Renal cortex interstitium (tissue), 11 donors: ENCODE results near the gene GDF15. TPM values are rescaled to one million over a fixed set of nuclear protein-coding genes. Genes with fewer than 3 reads are reported as not detected.
"Not testable (repeated sequence)": the region's sequence is repeated elsewhere in the genome, so short reads cannot be mapped to it uniquely, and the experiment has no call there.

Source experiments
- DNase-seq, 11 donors: peaks; one replicate each; pipeline ENCODE4 v3.0.0-alpha.2; 2013; ENCODE audit warnings: low read depth in 9 of 11, low spot score in 4 of 11; ENCODE audit errors: extremely low read depth in 1 of 11
- polyA plus RNA-seq, 3 donors: library from polyadenylated mRNA; unstranded; fragments of 120-200 nt; gene quantifications; one replicate each; pipeline ENCODE4 v1.2.1, GENCODE V29; 2013; ENCODE audit not compliant: insufficient read length in 3 of 3

The GDF15 gene
- polyA plus RNA-seq, 3 donors = 2.2 to 10.4 (median 2.9) TPM

- DNase-seq = no peak
These were observed 32.5 kb upstream of the GDF15 start for GRCh38 chr19:18353378-18354005.

DNA sequence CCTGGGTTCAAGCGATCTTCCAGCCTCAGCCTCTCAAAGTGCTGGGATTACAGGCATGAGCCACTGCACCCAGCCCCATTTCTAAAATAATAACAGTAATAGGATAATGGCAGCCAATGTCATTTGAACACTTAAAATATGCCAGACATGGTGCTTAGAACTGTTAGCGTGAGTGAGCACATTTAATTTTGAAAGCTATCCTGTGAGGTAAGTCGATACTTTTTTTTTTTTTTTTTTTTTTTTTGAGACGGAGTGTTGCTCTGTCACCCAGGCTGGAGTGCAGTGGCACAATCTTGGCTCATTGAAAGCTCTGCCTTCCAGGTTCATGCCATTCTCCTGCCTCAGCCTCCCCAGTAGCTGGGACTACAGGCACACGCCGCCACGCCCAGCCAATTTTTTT is 31.2 kb upstream of the GDF15 start:
- DNase-seq = not testable (repeated sequence)

- DNase-seq = no peak
These were observed 28.9 kb upstream of the GDF15 start for GRCh38 chr19:18357041-18357440.

DNA sequence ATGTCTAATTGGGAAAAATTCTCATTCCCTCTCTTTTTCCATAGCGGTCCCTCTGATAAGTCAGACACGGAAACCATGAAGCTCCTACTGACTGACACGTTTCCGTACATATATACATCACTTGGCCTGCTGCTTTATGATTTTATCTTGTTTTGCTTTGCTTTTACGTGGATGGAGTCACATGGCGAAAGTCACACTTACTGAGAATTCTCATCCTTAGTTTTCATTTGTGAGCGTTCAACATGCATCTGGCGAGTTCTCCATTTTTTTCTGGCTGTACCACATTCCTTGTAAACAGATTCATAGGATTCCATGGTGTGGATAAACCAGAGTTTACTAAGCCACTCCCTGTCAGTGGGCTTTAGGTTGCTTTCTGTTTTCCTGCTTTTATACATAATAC is 24.3 kb upstream of the GDF15 start:
- no peak for DNase-seq

DNA sequence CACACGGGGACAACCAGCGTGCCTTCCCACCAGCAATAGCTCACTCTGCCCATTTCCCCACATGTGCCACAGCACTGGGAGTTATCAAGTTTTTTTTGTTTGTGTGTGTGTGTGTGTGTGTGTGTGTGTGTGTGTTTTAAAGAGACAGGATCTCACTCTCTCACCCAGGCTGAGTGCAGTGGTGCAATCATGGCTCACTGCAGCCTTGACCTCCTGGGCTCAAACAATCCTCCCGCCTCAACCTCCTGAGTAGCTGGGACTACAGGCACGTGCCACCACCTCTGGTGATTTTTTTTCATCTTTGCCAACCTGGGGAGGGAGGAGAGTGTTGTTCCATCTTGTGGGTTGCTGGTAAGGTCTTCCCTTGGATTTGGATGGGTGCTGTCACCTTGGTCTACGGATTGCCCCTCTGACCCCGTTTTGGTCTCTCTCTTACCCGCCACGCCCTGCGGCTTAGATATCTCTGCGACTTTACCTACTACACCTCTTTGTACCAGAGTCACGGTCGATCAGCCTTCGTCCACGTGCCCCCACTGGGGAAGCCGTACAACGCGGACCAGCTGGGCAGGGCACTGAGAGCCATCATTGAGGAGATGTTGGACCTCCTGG is 22.9 kb upstream of the GDF15 start:
- DNase-seq = no peak

- DNase-seq = no peak
These were observed 22.2 kb upstream of the GDF15 start for GRCh38 chr19:18363787-18364186.

GRCh38 chr19:18364277-18364825 is 21.6 kb upstream of the GDF15 start:
- DNase-seq = not testable (repeated sequence)

DNA sequence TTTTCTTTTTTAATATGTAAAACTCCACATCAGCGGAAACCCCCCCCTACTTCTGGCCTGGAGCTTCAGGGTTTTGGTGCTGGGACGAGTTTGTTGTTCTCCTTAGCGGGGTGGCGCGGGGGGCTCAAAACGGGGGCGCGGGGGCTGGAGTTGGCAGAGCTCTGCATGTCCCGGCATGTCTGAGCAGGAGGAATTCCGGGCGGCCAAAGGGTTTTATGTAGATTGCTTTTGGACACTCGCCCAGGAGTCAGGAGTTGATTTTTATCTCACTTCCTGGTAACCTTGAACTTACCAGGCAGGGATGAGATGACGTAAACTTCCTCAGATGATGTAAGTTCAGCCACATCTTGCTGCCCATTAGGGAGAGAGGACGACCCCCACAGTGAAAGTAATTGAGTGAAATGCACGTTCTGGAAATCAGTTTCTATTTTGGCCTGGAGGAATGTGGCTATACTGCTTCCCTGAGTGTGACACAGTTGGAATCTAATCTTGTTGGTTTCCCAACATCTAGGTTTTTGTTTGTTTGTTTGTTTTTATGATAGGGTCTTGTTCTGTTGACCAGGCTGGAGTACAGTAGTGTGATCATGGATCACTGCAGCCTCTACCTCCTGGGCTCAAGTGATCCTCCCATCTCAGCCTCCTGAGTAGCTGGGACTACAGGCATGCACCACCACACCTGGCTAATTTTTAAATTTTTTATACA is 21.0 kb upstream of the GDF15 start:
- DNase-seq = peak; percentile 67 to 94 (median 86)

DNA sequence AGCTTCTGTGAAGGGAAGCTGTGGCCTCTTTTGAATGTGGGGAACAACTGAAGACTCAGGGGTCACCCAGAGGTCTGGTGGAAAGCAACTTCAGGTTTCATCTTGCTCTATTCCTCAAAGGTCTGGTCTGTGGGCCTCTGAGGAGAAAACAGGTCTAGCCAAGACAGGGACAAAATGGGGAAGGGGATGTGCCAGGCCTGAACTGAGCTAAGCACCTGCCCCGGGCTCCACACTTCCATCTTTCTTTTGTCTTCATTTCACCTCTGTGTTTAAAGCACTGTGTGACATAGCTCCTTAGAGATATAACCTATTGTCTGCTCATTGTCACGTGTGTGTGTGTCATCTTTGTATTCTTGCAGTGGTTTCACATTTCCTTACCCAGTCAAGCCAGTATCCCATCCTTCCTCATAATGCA is 19.9 kb upstream of the GDF15 start:
- DNase-seq = no peak

GRCh38 chr19:18368504-18369222 is 17.3 kb upstream of the GDF15 start:
- no peak for DNase-seq

GRCh38 chr19:18373407-18373891 is 12.5 kb upstream of the GDF15 start:
- no peak for DNase-seq

DNA sequence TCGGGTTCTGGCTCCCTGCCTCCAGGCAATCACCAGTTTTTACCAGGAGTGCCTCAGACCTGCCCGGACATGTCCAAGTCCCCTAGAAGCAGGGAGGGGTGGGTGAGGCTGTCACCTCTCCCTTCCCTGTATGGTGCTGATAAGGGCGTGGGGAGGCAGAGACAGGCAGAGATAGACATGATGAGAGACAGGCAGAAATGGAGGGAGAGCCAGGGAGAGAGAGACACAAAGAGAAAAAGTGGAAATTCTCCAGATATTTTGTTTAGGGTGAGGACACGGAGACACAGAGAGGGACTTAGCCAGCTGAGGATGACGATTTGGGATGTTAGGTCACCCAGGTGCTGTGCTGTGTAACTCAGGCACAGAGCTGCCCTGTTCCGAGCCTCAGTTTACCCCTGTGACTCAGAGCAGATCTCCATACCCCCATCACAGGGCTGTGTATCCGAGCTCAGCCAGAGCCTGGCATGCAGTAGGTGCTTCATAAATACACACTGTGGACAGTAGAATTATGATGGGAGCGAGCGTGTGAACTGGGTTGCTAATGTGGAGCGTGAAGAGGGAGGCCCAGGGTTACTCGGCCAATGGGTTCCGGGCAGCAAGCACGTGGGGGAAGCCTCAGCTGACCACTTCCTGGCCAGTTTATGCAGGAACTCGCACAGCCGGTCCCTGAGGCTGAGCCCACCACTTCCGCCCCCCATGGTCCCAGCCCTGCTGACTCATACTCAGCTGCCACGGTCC is 11.9 kb upstream of the GDF15 start:
- peak in 8 of 11 donors; percentile 74 to 90 (median 87) for DNase-seq

DNA sequence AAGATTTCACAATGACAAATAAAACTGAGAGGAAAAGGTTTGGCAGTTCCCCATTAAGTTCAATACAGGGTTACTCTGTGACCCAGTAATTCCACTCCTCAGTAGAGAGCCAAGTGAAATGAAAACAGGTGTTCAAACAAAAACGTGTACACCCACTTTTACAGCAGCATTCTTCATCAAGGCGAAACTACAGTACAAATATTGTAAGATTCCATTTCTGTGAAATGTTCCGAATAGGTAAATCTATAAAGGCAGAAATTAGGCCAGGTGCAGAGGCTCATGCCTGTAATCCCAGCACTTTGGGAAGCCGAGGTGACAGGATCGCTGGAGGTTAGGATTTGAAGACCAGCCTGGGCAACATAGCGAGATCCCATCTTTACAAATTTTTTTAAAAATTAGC is 8.9 kb upstream of the GDF15 start:
- no peak for DNase-seq

DNA sequence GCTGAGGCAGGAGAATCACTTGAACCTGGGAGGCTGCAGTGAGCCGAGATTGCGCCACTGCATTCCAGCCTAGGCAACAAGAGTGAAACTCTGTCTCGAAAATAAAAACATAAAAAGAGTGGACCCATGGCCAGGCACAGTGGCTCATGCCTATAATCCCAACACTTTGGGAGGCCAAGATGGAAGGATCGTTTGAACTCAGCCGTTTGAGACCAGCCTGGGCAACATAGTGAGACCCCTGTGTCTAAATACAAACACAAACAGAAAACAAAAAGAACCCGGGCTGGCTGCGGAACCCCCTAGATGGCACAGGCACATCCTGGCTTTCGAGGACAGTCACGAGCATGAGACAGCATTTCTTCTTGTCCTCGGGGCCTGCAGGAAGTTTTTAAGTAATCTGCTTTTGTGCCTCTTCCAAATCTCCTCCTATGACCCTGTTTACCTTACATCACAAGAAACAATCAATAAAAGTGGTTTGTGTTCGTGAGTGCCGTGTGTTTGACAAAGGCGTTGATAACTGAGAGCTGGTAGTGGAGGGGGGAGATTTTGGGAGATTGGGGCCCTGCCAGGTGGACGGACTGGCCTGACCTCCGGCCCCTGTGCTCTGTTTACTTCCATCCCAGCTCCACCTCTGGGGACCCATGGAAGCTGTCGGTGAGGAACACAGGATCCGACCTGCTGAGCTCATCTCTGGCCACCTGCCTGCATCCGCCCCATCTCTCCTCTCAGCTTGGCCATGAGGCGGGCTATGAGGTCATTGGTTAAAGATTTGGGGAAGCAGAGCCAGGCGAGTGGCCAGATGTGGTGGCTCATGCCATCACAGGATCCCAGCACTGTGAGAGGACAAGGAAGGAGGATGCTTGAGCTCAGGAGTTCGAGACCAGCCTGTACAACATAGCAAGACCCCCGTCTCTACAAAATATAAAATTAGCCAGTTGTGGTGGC is 5.9 kb upstream of the GDF15 start:
- no peak for DNase-seq

DNA sequence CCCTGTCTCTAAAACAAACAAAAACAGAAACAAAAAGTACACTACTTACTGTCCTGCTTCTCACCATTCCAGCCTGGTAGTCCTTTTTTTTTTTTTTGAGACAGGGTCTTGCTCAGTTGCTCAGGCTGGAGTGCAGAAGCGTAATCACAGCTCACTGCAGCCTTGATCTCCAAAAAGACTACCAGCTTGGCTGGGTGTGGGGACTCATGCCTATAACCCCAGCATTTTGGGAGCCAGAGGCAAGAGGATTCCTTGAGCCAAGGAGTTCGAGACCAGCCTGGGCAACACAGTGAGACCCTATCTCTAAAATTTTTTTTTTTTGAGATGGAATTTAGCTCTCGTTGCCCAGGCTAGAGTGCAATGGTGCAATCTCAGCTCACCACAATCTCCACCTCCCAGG is 5.1 kb upstream of the GDF15 start:
- no peak for DNase-seq

GRCh38 chr19:18383622-18384021 is 2.3 kb upstream of the GDF15 start:
- DNase-seq = not testable (repeated sequence)

DNA sequence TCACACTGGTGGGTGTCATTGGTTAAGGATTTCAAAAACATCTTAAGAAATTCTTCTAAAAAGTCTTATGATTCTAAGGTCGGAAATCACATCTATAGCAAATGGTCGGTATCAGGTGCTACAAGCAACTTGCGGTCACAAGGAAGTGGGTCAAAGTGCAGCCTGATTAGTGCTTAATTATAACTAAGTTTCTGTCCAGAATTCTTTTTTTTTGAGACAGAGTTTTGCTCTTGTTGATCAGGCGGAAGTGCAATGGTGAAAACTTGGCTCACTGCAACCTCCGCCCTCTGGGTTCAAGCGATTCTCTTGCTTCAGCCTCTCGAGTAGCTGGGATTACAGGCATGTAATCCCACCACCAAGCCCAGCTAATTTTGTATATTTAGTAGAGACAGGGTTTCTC is 1.2 kb upstream of the GDF15 start:
- DNase-seq = no peak

- DNase-seq = no peak
These were observed 641 bp upstream of the GDF15 start for GRCh38 chr19:18385359-18385674.
